ENCODE data around the gene LRSAM1.

GRCh38 chr9:127492616-127493015, 41.3 kb downstream of the LRSAM1 start:
- TF ChIP-seq POLR2A (IDR thresholded peaks at IDR 0.05) (no peak), CTCF (IDR thresholded peaks at IDR 0.05) (no peak), POLR2AphosphoS5 (IDR thresholded peaks at IDR 0.05) (no peak)

Measured in breast epithelium (tissue), 3 donors.